ENCODE data around the gene HBZ. TPM values are rescaled to one million over a fixed set of nuclear protein-coding genes. Genes with fewer than 3 reads are reported as not detected.

The HBZ gene
- total and polyA plus RNA-seq, 2 experiments from 2014 or later: 0.28 TPM; not detected in 1

GRCh38 chr16:143047-143446, 9.4 kb upstream of the HBZ start:
- WGBS (ENCODE audit: low lambda C conversion rate, missing lambda C conversion rate): 89% methylated on average over 6 of the region's 6 CpGs
- H3K4me3 ChIP-seq: no peak overlapping the region

DNA sequence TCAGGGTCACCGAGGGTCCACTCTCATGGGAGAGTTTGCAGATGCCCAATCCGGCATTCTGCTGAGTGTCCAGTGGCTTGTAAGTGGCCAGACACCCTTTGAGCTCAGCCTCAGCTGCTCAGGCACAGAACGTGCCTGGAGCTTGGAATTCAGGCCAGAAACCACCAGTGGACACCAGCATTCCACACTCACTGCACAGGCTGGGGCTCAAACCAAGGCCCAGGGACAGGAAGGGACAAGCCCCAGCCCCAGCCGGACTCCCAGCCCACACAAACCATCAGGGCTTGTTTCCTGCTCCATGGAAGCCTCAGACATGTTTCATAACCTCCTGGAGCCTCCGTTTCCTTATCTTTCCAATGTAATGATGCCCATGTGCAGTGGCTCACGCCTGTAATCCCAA, 9.0 kb upstream of the HBZ start:
- no peak for DNase-seq (ENCODE audit: low spot score)
- H3K4me3 ChIP-seq: no peak overlapping the region
- no peak overlapping the region for H2AFZ ChIP-seq
- H4K20me1 ChIP-seq (ENCODE audit: insufficient read depth, poor library complexity, severe bottlenecking): no peaks in the 10 kb centered on the region
- no peak for TF ChIP-seq EZH2phosphoT487 (IDR thresholded peaks at IDR 0.05; ENCODE audit: low read depth, severe bottlenecking, unreplicated experiment)
- TF ChIP-seq, protein P1, sequence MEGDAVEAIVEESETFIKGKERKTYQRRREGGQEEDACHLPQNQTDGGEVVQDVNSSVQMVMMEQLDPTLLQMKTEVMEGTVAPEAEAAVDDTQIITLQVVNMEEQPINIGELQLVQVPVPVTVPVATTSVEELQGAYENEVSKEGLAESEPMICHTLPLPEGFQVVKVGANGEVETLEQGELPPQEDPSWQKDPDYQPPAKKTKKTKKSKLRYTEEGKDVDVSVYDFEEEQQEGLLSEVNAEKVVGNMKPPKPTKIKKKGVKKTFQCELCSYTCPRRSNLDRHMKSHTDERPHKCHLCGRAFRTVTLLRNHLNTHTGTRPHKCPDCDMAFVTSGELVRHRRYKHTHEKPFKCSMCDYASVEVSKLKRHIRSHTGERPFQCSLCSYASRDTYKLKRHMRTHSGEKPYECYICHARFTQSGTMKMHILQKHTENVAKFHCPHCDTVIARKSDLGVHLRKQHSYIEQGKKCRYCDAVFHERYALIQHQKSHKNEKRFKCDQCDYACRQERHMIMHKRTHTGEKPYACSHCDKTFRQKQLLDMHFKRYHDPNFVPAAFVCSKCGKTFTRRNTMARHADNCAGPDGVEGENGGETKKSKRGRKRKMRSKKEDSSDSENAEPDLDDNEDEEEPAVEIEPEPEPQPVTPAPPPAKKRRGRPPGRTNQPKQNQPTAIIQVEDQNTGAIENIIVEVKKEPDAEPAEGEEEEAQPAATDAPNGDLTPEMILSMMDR (IDR thresholded peaks at IDR 0.05; ENCODE audit: poor library complexity): no peak
- no peak overlapping the region for H3K27ac ChIP-seq
- no peaks in the 10 kb centered on the region for H3K9me2 ChIP-seq (replicated peaks; ENCODE audit: insufficient read depth)
- H3K79me2 ChIP-seq: no peaks in the 10 kb centered on the region
- peaks cover 2% of the 10 kb centered on the region for H3K27me3 ChIP-seq
- H3K36me3 ChIP-seq (replicated peaks; ENCODE audit: insufficient read depth, low read depth): no peaks in the 10 kb centered on the region
- H3K4me1 ChIP-seq (ENCODE audit: insufficient read depth): no peaks in the 10 kb centered on the region
- WGBS (ENCODE audit: low lambda C conversion rate, missing lambda C conversion rate): 69% methylated on average over 6 of the region's 6 CpGs
- H3K4me2 ChIP-seq: no peak overlapping the region
- H3K9me3 ChIP-seq (ENCODE audit: low read depth): no peaks in the 10 kb centered on the region

More at GRCh38 chr16:143047-143446, 9.4 kb upstream of the HBZ start:
- H3K9me2 ChIP-seq (replicated peaks; ENCODE audit: insufficient read depth): no peaks in the 10 kb centered on the region
- no peaks in the 10 kb centered on the region for H3K36me3 ChIP-seq (replicated peaks; ENCODE audit: insufficient read depth, low read depth)
- H3K79me2 ChIP-seq: peaks cover under 1% of the 10 kb centered on the region
- no peak overlapping the region for H2AFZ ChIP-seq
- H3K27me3 ChIP-seq: no peaks in the 10 kb centered on the region
- H3K4me1 ChIP-seq (ENCODE audit: insufficient read depth): no peaks in the 10 kb centered on the region
- no peaks in the 10 kb centered on the region for H4K20me1 ChIP-seq (ENCODE audit: insufficient read depth, poor library complexity, severe bottlenecking)
- no peak for DNase-seq (ENCODE audit: low spot score)
- H3K4me2 ChIP-seq: no peak overlapping the region
- no peak for TF ChIP-seq EZH2 (IDR thresholded peaks at IDR 0.05; ENCODE audit: borderline replicate concordance)
- TF ChIP-seq EZH2phosphoT487 (IDR thresholded peaks at IDR 0.05; ENCODE audit: low read depth, severe bottlenecking, unreplicated experiment): no peak
- TF ChIP-seq, protein P1 (IDR thresholded peaks at IDR 0.05; ENCODE audit: poor library complexity): no peak
- H3K27ac ChIP-seq: no peak overlapping the region
- H3K9me3 ChIP-seq (ENCODE audit: low read depth): no peaks in the 10 kb centered on the region

DNA sequence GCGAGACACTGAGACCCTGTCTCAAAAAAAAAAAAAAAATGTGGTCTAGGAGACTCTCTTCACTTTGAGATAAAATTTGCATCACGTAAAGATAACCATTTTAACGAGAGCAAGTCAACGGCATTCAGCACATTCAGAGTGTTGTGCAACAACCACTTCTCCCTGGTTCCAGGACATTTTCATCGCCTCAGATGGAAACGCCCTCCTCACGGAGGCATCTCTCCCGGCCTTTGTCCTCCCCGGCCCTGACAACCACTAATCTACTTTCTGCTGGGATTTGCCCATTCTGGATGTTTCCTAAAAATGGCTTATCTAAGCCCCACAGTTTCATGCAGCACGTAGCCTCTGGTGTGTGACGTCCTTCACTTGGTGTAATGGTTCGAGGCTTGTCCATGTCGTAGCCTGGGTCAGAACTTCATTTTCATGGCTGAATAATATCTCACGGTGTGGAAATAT, 7.6 kb upstream of the HBZ start:
- H2AFZ ChIP-seq: no peak overlapping the region
- H3K4me3 ChIP-seq: no peak overlapping the region
- no peaks in the 10 kb centered on the region for H3K4me1 ChIP-seq (ENCODE audit: insufficient read depth)
- no peak overlapping the region for H3K27ac ChIP-seq
- no peaks in the 10 kb centered on the region for H4K20me1 ChIP-seq (ENCODE audit: insufficient read depth, poor library complexity, severe bottlenecking)
- TF ChIP-seq, protein P1 (IDR thresholded peaks at IDR 0.05; ENCODE audit: poor library complexity): no peak
- no peak for TF ChIP-seq EZH2phosphoT487 (IDR thresholded peaks at IDR 0.05; ENCODE audit: low read depth, severe bottlenecking, unreplicated experiment)
- no peaks in the 10 kb centered on the region for H3K9me3 ChIP-seq (ENCODE audit: low read depth)
- whole genome bisulfite sequencing (ENCODE audit: low lambda C conversion rate, missing lambda C conversion rate): 84% methylated on average over 14 of the region's 14 CpGs
- H3K36me3 ChIP-seq (replicated peaks; ENCODE audit: insufficient read depth, low read depth): no peaks in the 10 kb centered on the region
- no peaks in the 10 kb centered on the region for H3K79me2 ChIP-seq
- H3K4me2 ChIP-seq: no peak overlapping the region
- peaks cover 8% of the 10 kb centered on the region for H3K27me3 ChIP-seq
- DNase-seq (ENCODE audit: low spot score): no peak
- no peaks in the 10 kb centered on the region for H3K9me2 ChIP-seq (replicated peaks; ENCODE audit: insufficient read depth)

DNA sequence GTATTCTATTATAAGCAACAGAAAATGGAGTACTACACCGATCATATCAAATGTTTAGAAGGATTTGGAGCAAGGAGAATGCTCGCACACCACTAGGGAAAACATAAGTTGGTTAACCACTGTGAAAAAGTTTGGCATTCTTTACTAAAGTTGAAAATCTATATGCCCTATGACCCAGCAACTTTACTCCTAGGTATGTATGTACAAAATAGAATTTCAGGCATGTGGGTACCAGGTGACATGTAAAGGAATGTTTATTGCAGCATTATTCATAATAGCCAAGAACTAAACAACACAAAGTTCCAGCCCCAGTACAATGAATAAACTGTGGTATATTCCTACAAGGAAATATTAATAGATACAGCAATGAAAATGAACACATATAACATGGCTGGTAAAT, 5.8 kb upstream of the HBZ start:
- Histone ChIP-seq H4K20me1 (ENCODE audit: insufficient read depth, poor library complexity, severe bottlenecking) (no peaks in the 10 kb centered on the region), H3K4me2 (no peak overlapping the region), H3K4me3 (no peak overlapping the region), H2AFZ (no peak overlapping the region), H3K9me3 (ENCODE audit: low read depth) (no peaks in the 10 kb centered on the region), H3K79me2 (no peaks in the 10 kb centered on the region), H3K27me3 (peaks cover 8% of the 10 kb centered on the region), H3K9me2 (replicated peaks; ENCODE audit: insufficient read depth) (no peaks in the 10 kb centered on the region), H3K4me1 (ENCODE audit: insufficient read depth) (no peaks in the 10 kb centered on the region), H3K27ac (no peak overlapping the region), H3K36me3 (replicated peaks; ENCODE audit: insufficient read depth, low read depth) (no peaks in the 10 kb centered on the region)
- TF ChIP-seq EZH2phosphoT487 (IDR thresholded peaks at IDR 0.05; ENCODE audit: low read depth, severe bottlenecking, unreplicated experiment): no peak
- no peak for TF ChIP-seq EZH2 (IDR thresholded peaks at IDR 0.05; ENCODE audit: borderline replicate concordance)
- TF ChIP-seq, protein P1 (IDR thresholded peaks at IDR 0.05; ENCODE audit: poor library complexity): no peak
- no peak for DNase-seq (ENCODE audit: low spot score)
- WGBS (ENCODE audit: low lambda C conversion rate, missing lambda C conversion rate): 91% methylated on average over 2 of the region's 2 CpGs

Data from hepatocyte (in vitro differentiated cells).